SK-N-MC (cell line): ENCODE measurements around the gene CCND1.

Source experiments
- EZH2 ChIP-seq: fragments of 200-600 bp; sonication (generic); IDR thresholded peaks from one replicate; pipeline ENCODE4 v1.6.1; 2017; ENCODE audit warnings: antibody characterized with exemption
- FOXP2 ChIP-seq: optimal IDR thresholded peaks from 2 replicates; pipeline ENCODE3; 2011; ENCODE audit warnings: mild to moderate bottlenecking, moderate library complexity; ENCODE audit not compliant: insufficient read depth; ENCODE audit errors: extremely low read length, control extremely low read depth
- POLR2AphosphoS5 ChIP-seq: IDR thresholded peaks from 2 replicates; pipeline ENCODE4 v1.6.1; 2012; ENCODE audit warnings: mild to moderate bottlenecking, low read depth, low read length, borderline replicate concordance

- TF ChIP-seq POLR2AphosphoS5: no peak
- TF ChIP-seq EZH2: no peak
- TF ChIP-seq FOXP2: no peak
Measured at GRCh38 chr11:69636512-69637197, 4.3 kb upstream of the CCND1 start.
